ENCODE results near the gene C17orf50.

GRCh38 chr17:35742896-35743477, 17.7 kb upstream of the C17orf50 start:
- TF ChIP-seq CTCF (optimal IDR thresholded peaks at IDR 0.05 in 1 of 3, IDR thresholded peaks at IDR 0.05 in 1 of 3, conservative IDR thresholded peaks at IDR 0.05 in 1 of 3; ENCODE audit: extremely low read depth in 1 of 3, insufficient read depth in 2 of 3, low read length in 3 of 3) (no peak), EZH2 (IDR thresholded peaks at IDR 0.05; ENCODE audit: low read length) (no peak)
